GM20000 (cell line): ENCODE measurements around the gene POLA2.

ENCODE experiments used
- DNase-seq: peaks from one replicate; pipeline ENCODE4 v3.0.0; 2012; ENCODE audit warnings: low spot score
- TF ChIP-seq, protein P1 (sequence below): IDR thresholded peaks from 2 replicates; pipeline ENCODE4 v1.5.1; 2012; ENCODE audit warnings: mild to moderate bottlenecking, control low read depth; ENCODE audit errors: extremely low read depth, missing control alignments

POLA2 gene

DNA sequence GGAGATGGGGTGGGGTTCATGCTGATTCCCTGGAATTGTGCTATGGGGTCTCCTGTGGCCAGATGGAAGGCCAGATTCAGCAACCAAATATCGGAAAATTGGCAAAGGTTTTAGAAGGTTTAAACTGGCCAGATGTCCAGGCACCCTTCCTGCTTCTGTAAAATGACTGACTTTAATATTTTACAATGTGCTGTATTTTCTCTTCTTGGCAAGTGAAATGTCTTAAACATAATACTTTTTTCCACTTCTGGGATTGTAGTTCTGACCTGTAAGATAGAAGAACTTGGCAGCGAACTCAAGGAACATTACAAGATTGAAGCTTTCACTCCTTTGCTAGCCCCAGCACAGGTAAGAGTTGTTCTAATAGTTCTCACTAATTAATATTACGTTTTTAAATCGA is 17.5 kb downstream of the POLA2 start:
- TF ChIP-seq, protein P1, sequence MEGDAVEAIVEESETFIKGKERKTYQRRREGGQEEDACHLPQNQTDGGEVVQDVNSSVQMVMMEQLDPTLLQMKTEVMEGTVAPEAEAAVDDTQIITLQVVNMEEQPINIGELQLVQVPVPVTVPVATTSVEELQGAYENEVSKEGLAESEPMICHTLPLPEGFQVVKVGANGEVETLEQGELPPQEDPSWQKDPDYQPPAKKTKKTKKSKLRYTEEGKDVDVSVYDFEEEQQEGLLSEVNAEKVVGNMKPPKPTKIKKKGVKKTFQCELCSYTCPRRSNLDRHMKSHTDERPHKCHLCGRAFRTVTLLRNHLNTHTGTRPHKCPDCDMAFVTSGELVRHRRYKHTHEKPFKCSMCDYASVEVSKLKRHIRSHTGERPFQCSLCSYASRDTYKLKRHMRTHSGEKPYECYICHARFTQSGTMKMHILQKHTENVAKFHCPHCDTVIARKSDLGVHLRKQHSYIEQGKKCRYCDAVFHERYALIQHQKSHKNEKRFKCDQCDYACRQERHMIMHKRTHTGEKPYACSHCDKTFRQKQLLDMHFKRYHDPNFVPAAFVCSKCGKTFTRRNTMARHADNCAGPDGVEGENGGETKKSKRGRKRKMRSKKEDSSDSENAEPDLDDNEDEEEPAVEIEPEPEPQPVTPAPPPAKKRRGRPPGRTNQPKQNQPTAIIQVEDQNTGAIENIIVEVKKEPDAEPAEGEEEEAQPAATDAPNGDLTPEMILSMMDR: no peak

DNA sequence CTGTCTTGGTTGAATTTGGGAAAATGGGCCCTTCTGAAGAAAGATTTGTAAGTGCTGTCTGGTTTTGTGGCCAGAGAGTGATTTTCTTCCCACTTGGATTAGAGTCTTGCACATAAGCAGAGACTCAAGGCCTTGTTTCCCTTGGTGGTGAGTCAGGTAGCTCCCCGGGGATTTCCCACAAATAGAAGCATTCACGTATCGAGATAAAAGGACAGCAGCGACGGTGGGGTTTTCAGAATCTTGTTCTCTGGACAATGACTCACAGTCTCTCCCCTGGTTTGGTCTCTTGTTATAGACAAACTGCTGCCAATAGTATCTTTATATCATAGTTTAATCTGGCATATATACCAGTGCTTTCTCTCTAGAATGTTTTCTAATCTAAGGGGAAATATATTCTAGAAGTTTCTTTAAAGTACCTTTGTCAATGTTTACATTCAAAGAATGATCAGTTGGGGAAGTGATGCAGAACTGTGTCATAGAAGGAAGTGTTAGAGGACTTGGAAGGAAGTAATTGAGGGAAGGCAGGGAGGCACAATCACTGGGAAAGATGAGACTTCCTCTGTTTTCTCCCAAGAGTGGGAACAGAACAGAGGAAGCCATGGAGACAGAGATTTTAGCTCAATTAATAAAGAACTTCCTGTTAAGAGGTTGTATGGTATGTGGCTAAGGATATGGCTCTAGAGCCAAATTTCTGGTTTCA is 18.1 kb downstream of the POLA2 start:
- DNase-seq: peak; percentile 64
- TF ChIP-seq, protein P1: no peak

More for the DNA sequence above, 17.5 kb downstream of the POLA2 start:
- no peak for DNase-seq

DNA sequence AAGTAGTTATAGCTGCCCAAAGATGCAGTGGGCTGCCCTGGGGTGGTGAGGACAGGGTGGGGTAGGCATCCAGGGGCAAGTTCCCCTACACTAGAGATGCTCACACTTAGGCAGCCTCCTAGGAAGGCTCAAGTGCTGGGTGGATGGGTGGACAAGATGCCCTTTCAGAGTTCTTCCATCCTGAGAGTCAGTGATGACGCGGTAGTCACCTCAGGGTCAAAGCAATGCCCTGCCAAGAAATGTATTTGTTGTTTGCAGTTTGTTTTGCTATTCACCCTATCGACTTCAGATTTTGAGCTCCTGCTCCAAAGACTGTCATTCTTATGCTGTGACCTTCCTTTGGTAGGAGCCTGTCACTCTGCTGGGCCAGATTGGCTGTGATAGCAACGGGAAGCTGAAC is 18.9 kb downstream of the POLA2 start:
- TF ChIP-seq, protein P1: no peak
- no peak for DNase-seq

DNA sequence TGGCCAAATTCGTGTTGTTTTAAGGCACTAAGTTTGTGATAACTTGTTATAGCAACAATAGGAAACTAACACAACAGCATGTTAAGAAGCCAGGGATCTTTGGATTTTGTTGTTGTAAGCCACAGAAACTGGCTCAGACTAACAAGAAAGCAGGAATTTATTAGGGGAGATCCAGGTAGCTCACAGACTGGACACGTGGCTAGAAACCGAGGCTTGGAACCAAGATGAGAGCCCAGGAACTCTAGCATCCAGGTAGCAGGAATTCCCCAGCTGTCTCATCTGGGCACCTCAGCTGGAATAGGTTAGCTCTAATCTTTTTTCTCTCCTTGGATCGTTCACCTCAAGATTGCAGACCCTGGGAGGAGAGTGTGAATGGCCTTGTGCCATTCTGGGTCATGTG is 24.9 kb downstream of the POLA2 start:
- TF ChIP-seq, protein P1: no peak
- DNase-seq: no peak

DNA sequence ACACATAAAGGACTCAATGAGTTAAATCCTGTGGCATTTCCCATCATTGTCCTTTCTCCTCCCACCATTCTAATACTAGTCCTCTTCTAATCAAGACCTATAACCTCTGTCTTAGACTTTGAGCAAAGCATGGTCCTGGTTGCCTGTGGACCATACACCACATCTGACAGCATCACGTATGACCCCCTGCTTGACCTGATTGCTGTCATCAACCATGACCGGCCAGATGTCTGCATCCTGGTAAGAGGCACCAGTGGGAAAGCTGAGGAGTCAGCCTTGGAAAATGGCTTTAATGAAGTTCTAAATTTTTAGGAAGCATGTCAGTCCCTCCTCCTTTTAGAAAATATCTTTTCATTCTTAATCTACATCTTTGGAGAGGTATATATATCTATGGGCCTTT is 25.8 kb downstream of the POLA2 start:
- TF ChIP-seq, protein P1: no peak
- DNase-seq: no peak

DNA sequence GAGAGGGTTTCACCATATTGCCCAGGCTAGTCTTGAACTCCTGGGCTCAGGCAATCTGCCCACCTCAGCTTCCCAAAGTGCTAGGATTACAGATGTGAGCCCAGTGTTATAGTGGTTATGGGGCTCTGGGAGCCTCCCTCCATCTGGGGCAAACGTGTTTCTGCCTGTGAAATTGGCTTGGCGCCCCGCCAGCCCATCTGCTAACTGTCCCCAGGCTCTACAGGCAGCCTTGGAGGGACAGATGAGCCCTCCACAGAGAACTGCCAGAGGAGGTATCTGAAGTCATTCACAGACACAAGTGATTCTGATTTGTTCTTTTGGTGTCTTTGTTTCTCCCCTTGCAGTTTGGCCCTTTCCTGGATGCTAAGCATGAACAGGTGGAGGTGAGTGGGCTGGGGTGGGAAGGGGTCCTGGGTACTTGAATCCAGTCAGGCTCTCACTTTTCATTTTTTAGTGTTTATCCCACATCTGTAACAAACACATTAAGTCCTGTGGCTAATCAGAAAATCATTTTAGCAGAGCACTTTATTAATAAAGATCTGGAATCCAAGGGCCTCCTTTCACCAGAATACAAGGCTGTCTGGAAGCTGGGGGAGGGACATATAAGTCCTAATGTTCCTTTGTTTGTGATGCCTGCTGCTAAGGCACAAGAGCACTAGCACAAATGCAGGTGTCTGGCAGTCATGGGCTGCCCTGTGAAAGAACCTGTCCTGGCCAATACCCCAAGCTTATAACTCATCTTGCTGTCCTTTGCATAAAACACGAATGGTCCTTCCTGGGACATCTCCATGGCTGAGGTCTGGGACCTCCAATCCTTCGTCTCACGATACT is 27.2 kb downstream of the POLA2 start:
- TF ChIP-seq, protein P1: no peak
- no peak for DNase-seq

DNA sequence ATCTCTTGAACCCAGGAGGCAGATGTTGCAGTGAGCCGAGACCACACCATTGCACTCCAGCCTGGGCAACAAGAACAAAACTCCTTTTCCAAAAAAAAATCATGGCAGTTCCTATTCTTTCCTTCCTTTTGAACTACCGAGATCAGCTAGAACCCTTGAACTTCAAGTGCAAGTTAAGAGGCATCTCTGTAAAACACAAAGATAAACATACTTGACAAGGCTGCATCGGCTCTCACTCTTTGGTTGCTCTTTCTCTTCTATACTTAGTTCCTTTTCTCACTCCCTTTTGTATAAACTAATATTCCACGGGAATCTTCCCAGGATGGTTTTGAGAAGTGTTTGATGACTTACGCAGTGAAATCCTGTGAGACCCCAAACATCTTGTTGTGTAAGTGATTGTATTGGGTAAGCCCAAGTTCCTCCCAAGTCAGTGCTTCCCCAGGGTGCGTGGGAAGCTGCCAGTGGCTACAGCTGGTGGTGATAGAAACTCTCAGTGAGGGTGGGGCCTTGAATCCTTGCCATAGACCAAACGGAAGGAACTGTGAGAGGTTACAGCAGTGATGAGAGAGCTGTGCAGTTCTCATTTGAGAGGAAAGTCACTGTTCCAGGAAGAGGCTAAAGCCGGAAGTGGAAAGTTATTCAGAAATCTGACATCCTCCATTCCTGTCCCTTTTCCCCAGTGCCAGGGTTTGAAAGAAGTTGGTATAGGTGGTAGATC is 28.8 kb downstream of the POLA2 start:
- peak; percentile 60 for DNase-seq

More for the DNA sequence above, 28.8 kb downstream of the POLA2 start:
- TF ChIP-seq, protein P1: no peak
